Germinal center (tissue), 1 donor: Measurements from ENCODE around the gene MLLT3.

Experiments used
- DNase-seq: peaks from one replicate; pipeline ENCODE4 v3.0.0; 2012; ENCODE audit warnings: mixed read lengths, low spot score

MLLT3 gene

DNA sequence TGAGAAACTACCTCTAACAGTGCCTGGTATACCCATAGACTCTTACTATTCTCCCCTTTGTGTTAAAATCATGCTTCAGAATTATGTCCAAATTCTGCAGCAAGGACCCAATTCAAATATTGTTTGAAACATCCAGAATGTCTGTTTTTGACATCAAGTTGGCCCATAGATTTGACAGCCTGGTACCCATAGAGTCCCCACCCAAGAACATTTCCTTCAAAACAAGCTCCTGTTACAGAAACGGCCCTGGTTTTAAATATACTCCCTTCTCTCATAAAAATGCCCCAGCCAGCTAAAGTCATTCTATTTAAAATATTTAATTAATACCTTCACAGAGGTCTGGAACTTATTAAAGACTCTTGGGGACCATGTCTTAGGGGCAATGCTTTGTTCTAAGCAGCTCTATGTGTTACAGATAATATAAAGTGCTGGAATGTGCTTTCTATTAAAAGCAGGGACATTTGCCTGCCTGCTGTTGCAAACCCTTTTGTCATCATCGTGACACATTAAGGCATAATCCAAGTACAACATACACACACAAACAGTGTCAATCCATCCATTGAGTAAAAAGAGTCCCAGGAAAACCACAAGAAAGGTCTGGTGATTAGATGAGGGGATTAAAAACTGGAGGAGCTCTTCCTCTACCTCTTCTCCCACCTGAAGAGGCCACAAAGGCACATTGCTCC, 321.7 kb downstream of the MLLT3 start:
- no peak for DNase-seq

DNA sequence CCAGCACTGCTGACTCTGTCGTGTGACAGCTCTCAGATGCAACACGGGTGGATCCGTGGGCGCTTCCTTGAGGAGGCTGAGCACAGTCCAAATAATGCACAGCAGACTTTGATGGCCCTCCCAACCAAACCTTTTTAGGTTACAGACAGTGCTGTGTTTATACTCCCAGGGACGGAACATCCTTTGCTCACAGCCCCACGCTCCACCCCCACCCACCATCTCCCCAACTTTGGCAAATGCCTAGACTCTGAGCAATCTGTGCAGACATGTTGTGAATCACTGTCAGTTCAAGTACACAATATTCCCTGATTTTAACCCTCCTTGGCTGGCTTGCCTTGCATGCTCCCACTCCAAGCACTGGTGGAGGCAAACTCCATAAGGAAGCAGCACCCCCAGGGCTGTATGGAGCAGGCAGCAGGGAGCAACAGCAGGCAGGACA, 324.6 kb downstream of the MLLT3 start:
- no peak for DNase-seq

DNA sequence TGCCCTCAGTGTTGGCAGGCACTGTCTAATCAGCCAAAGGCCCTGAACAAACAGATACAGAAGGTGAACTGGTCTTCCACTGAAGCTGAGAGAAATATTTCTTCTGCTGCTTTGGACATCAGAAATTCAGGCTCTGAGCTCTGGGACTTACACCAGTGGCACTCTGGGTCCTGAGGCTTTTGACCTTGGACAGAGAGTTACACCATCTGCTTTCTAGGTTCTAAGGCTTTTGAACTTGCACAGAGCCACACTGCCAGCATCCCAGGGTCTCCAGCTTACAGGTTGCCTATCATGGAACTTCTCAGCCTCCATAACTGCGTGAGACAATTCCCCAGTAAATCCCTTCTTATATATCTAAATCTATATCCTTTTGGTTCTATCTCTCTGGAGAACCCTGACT, 326.7 kb downstream of the MLLT3 start:
- DNase-seq = no peak

DNA sequence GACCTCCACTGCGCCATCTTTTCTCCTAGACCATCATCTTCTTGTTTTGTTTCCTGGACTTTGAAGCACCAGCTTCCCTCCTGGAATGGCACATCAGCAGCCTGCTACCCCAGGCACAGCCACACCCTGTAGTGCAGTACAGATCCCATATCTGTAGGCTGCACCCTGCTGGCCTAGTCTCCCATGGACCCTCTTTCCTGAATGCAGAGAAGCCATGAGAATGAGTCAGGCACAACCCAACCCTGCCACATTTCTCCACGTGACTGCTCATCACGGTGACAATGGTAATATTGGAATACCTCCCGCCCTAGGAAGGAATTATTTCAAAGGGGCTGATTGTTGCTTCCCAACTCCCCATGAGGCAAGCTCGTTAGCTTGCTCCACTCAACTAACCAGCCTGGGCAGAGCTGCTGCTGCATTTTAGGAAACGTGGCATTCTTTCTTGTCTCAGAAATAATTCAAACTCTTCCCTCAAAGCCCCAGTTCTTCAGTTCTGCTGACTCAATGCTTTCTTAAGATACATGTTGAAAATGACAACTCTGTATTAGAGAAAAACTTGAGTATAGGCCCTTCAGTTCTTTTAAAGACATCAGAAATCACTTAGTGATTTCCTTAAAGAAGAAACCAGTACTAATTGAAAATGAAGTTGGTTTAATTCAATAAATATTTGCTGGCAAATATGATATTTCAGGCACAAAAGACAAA, 328.1 kb downstream of the MLLT3 start:
- DNase-seq = no peak

DNA sequence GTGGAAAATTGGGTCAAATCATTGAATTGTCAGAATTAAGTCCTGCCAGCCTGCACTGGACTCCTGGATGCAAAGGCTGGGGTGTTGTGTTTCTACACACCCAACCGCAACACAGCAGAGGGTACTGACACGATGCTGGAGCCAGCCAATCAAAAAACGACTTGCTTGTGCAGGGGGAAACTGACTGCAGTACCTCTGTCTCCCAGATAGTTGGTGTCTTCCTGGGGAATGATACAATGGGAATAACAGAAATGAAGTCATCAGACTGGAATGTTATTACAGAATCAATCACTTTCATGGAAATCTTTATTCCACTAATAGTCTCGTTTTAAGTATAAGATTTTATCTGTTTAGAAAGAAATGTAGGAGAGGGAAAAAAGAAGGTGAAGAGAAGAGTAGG, 330.3 kb downstream of the MLLT3 start:
- DNase-seq = no peak
